Panc1 (cell line): ENCODE measurements around the gene TNNT3.

Experiments used
- POLR2AphosphoS5 ChIP-seq: IDR thresholded peaks from 2 replicates; pipeline ENCODE4 v1.6.1; 2012; ENCODE audit warnings: mild to moderate bottlenecking, low read depth, low read length, moderate library complexity
- REST ChIP-seq, 2 experiments: IDR thresholded peaks; 2 replicates each; pipeline ENCODE4 v1.6.1; 2011 to 2012; ENCODE audit warnings: low read depth in 2 of 2, control low read depth in 1 of 2, low read length in 1 of 2, mild to moderate bottlenecking in 1 of 2, moderate library complexity in 1 of 2; ENCODE audit not compliant: insufficient read depth in 1 of 2
- SIN3A ChIP-seq: IDR thresholded peaks from 2 replicates; pipeline ENCODE4 v1.6.1; 2012; ENCODE audit warnings: low read depth, mild to moderate bottlenecking, low read length, moderate library complexity, borderline replicate concordance; ENCODE audit not compliant: insufficient read depth
- TCF7L2 ChIP-seq: IDR thresholded peaks from 2 replicates; pipeline ENCODE4 v1.6.1; 2011; ENCODE audit warnings: mild to moderate bottlenecking, low read depth, low read length, inconsistent platforms
- TF ChIP-seq, protein P1 (sequence below): fragments of 450-650 bp; IDR thresholded peaks from 2 replicates; pipeline ENCODE4 v1.5.1; 2017; ENCODE audit warnings: mild to moderate bottlenecking

GRCh38 chr11:1906181-1906580 lies 13.3 kb upstream of the TNNT3 start:
- TF ChIP-seq SIN3A (no peak), POLR2AphosphoS5 (no peak), TCF7L2 (no peak), REST (IDR thresholded peaks at IDR 0.05; ENCODE audit: insufficient read depth in 1 of 2, low read depth in 2 of 2, low read length in 1 of 2) (no peak)
- TF ChIP-seq, protein P1, sequence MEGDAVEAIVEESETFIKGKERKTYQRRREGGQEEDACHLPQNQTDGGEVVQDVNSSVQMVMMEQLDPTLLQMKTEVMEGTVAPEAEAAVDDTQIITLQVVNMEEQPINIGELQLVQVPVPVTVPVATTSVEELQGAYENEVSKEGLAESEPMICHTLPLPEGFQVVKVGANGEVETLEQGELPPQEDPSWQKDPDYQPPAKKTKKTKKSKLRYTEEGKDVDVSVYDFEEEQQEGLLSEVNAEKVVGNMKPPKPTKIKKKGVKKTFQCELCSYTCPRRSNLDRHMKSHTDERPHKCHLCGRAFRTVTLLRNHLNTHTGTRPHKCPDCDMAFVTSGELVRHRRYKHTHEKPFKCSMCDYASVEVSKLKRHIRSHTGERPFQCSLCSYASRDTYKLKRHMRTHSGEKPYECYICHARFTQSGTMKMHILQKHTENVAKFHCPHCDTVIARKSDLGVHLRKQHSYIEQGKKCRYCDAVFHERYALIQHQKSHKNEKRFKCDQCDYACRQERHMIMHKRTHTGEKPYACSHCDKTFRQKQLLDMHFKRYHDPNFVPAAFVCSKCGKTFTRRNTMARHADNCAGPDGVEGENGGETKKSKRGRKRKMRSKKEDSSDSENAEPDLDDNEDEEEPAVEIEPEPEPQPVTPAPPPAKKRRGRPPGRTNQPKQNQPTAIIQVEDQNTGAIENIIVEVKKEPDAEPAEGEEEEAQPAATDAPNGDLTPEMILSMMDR: no peak
